HG03139 (cell line): ENCODE data around the gene GPC4.

Experiments
- ATAC-seq: cut with Tn5 transposase; IDR thresholded peaks from one replicate; pipeline ENCODE4 v1.9.1; 2021; ENCODE audit not compliant: unreplicated experiment

The GPC4 gene

GRCh38 chrX:133412246-133412645, 3.0 kb downstream of the GPC4 start:
- no peak for ATAC-seq

DNA sequence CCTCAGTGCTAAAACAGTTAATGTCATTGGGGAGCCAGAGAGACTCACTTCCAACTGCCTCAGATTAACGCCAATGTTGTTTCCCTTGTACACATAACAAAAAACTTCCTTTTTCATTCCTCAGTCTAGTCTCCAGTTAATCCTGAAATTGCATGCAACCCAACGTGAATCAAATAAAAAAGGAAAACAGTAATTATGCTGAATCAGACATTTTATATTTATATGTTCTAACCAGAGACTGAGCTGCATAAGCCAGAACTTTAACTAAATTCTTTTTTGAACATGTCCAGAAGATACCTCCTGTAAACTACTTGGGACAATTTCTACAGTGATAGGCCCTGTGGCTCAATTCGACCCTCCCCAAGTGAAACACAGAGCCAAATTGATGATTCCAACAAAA, 4.7 kb downstream of the GPC4 start:
- no peak for ATAC-seq

DNA sequence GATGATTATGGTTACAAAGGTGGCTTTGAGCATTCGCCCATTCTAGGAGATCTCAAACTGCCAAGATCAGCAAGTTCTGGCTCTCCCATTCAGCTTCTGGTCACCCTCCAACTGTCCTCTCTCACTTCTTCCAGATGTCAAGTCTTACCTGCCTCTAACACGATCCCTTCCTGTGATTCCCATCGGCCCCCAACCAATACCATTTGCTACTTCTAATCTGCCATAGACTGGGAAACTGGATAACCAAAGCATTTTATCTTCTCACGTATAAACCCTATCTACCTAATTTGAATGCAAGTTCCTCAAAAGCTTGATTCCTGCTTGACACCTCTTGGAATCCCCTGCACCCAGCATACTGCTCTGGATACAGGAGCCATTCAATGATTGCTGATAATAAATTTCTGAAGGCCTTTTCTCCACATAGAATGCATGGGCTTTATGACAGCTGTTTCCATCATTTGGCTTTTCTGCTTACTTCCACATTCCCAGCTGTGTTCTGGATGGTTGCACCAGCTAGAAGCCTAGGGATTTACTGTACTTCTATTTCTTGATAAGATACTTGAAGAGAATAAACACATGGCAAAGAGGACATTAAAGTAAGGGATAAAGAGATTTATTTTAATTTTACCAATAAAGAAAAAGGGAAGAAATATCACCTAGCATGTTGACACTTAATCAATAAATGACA, 9.6 kb downstream of the GPC4 start:
- no peak for ATAC-seq

DNA sequence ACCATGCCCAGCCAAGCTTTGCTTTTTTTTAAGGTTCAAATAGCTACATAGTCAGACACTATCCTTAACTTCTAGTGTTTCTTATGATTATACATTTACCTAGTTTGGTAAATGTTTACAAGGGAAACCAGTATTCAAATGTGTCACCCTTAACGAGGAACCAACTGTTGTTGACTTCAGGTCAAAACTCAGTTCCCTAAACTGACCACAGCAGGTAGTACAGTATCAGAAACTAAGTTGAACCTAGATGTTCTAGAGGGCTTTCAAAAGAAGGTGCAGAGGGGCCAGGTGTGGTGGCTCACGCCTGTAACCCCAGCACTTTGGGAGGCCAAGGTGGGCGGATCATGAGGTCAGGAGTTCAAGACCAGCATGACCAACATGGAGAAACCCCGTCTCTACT, 11.3 kb downstream of the GPC4 start:
- ATAC-seq = no peak

- ATAC-seq = no peak
Measured at GRCh38 chrX:133402830-133403625, 12.3 kb downstream of the GPC4 start.

DNA sequence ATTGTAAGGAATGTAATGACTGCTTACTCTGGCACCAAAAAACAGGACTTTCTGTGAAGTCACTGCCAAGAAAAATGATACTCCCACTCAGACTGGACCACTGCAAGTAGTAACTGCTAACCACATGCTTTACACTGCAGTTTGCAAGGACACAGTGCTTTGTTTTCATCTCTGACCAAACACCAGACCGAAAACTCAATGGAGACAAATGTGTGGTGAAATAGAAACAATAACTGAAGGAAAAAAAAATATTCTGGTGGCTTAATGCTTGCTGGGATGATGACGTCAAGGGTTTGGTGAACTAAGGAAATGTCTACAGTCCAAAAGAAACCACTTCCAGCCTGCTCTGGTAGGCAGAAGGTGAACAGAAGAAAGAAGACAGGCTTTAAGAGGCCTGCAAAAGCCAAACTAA, 13.2 kb downstream of the GPC4 start:
- no peak for ATAC-seq

- no peak for ATAC-seq
Measured at GRCh38 chrX:133401536-133401935, 13.8 kb downstream of the GPC4 start.

GRCh38 chrX:133399411-133399810, 15.9 kb downstream of the GPC4 start:
- ATAC-seq = no peak

DNA sequence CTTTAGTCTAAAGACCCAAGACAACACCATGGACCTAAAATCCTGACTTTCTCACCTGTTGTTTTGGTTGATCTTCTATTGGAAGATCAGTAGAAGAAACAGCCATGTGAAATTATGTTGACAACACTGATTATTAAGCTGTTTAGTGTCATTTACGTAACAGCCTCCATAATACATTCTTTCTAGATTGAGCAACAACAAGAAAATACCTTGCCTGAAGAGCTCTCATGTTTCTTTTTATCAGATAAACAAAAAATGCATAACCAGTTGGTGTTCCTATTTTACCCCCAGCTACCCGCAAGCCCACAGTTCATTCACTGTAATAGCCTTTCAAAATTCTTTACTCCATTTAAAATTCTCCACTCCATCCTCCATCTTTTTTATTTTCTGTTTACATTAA, 20.5 kb downstream of the GPC4 start:
- ATAC-seq = no peak

DNA sequence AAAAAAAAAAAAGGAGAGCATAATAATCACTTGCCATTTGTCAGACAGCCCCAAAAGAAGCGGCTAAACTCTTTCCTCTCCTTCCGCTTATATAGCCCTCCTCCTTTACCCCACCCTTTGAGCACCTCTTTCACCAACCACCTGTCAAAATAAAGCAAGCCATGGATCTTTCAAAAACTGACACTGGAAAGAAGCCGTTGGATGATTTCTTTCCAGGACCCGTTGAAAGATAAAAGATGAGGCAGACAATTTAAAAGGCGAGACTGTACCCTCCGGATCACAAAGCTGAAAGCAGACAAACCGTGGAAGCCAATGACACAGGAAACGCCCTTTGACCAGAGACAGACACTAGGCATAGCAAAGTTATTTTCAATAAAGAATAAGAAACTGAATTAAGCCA, 22.6 kb downstream of the GPC4 start:
- ATAC-seq = no peak

GRCh38 chrX:133391111-133391510, 24.2 kb downstream of the GPC4 start:
- ATAC-seq = no peak

DNA sequence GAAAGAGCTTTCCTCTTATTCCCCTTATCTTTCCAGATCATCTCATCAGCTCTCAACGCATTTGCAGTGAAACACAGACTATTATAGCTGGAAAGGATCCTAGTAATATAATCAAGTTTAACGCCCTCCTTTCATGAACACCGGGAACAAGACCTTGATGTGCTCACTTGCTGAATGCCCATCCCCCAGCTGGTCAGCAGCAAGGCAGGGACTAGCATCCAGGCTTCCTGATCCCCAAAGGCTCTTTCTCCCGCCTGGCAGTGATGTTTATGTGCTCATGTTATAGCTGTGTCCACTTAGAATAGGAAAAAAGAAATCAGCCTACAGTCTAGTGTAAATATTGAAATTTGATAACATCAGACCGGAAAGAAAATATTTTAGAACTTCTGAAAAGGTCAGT, 24.6 kb downstream of the GPC4 start:
- ATAC-seq = no peak

- ATAC-seq = no peak
Measured at GRCh38 chrX:133389975-133390374, 25.3 kb downstream of the GPC4 start.

DNA sequence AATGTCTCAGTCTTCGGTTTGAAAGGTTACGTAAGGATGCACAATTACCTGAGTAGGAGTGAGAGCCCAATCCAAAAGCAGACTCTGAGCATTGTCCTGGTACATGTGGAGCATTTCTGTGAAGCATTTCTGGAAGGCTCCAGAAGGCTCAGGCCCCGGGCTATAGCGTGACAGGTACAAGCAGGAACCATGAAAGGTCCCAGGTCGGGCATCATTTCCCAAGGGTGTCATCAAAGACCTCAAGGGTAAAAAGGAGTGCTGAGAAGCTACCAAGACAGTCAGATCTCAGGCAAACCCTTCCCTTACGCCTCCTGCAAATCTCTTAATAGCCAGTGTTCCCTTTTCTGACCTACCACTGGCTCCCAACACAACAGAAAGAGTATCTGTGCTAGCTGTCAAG, 30.8 kb downstream of the GPC4 start:
- no peak for ATAC-seq

DNA sequence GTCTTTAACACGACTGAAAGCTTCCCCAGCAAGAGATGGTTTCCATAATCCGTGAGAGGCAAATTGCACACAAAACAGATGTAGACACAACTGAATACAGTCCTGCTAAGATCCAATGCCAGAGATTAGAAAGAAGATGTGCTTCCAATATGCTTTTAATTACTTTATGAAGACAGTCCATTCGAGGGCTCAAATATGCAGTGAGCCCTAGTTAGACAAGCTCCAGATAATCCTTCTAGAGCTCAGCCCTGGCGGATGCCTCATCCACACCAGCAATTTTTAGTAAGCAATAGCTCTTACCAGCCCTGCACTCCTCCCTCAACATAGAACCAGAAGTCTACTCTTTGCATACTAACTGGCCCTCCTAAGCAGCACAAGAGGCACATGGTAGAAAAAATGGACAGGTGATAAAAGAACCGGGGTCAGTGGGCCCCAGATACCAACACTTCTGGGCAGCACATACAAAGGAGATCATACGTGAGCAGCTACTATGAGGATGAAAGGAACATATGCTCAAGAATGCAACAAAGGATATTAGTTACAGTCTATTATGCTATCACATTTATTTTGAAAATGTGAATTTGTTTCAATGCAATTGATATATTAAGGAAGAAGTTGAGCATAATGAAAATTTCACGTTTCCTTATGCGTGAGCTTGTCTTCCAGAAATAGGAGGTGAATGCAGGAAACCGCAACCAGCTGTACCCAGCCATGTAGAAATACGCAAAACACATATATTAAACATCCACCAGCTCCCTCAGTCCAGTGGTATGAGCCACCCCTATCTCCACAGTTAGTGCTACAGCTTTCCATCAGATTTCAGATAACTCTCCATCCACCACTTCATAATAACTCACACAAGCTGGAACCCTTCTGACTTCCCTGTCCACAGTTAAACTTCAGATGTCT, 34.3 kb downstream of the GPC4 start:
- no peak for ATAC-seq

- no peak for ATAC-seq
Measured at GRCh38 chrX:133376422-133376821, 38.9 kb downstream of the GPC4 start.

GRCh38 chrX:133375615-133376340, 39.5 kb downstream of the GPC4 start:
- ATAC-seq = no peak

DNA sequence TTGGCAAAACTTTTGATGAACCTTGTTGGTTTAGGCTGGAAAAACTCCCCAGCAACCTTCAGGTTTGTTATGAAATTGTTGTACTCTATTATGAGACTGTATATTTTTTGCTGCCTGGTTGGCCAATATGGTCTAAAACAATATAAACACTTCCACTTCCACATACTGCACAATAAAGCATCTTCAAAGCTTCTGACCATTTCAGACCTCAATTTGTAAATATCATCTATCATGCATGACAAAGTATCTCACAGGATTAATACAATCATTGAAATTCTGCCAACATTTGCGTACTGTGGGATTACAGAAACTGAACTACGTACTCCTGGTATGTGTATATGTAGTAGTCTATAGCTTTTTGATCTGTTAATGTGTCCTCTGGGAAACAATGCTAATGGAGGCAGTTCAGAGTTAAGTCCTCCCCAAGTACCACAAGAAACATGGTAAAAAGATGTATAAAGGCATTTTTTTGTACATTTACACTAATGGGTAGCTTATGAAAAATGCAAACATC, 40.4 kb downstream of the GPC4 start:
- no peak for ATAC-seq

- ATAC-seq = no peak
Measured at GRCh38 chrX:133373386-133374079, 41.8 kb downstream of the GPC4 start.

GRCh38 chrX:133370696-133371275, 44.5 kb downstream of the GPC4 start:
- no peak for ATAC-seq
